Measurements from ENCODE around the gene SLC25A30.
"Not testable (repeated sequence)": the region's sequence is repeated elsewhere in the genome, so short reads cannot be mapped to it uniquely, and the experiment has no call there.

The SLC25A30 gene

DNA sequence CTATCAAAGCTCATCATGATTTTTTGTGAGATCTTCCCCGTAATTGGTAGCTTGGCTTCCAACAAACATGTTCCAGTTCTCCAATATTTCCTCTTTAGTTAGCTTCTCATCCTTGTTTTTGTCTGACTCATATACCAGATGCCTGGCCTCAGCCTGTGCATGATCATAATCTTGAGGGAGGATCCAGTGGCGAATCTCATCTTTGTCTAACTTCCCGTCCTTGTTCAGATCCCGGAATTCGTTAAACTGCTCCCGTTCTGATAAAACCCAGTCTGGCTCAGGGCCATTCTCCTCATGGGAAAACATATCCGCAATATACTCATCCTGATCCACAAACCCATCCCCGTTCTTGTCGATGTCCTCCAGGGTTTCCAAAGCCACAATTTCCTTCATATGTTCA is 27.8 kb downstream of the SLC25A30 start:
- not testable (repeated sequence) for DNase-seq

DNA sequence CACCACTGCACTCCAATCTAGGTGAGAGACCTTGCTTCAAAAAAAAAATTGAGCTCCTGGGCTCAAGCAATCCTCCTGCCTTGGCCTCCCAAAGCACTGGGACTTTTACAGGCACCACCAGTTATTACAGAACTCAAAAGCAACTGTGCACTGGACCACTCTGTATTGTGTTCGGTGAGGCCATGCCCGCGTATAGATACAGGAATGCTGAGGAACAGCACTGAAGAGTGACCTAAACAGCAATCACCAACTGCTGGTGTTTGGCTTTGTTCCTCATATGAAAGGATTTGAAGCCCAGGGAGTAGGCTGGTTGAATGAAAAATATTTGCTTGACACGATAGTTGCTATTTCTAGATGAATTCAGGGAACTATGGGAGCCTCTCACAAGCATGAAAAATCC is 29.5 kb downstream of the SLC25A30 start:
- DNase-seq = no peak

DNA sequence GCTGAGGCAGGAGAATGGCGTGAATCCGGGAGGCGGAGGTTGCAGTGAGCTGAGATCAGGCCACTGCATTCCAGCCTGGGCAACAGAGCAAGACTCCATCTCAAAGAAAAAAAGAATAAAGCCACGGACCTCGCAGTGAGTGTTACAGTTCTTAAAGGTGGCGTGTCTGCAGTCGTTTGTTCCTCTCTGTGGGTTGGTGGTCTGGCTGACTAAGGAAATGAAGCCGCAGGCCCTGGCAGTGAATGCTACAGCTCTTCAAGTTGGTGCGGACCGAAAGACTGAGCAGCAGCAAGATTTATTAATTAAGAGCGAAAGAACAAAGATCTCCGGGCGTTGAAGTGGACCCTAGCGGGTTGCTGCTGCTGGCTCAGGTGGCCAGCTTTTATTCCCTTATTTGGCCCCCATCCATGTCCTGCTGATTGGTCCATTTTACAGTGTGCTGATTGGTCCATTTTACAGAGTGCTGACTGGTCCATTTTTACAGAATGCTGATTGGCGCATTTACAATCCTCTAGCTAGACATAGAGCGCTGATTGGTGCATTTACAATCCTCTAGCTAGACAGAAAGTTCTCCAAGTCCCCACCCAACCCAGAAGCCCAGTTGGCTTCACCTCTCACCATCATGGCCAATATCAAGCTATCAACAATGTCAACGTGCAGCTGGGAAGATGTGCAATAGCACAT is 31.1 kb downstream of the SLC25A30 start:
- not testable (repeated sequence) for DNase-seq

DNA sequence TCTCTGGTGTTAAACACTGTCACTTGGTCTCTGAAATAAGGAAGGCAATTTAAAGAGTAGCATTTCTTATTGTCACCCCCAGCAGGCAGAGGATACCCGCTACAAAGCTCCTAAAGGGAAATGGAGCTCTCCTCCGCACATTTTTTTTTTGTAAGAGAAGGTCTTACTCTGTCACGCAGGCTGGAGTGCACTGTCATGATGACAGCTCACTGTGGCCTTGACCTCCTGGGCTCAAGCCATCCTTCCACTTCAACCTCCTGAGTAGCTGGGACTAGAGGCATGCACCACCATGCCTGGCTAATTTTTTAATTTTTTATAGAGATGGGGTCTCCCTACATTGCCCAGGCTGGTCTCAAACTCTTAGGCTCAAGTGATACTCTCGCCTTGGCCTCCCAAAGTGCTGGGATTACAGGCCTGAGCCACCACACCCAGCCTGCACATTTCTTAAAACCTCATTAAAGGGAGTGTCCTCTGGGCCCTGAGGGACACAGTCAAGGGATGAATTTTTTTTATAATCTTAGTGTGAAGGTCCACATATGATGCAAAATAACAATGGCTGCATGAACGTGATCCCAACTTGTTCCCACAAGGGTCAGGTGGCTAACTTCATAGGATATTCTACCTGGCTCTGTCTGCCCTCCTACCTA is 32.1 kb downstream of the SLC25A30 start:
- no peak for DNase-seq

DNA sequence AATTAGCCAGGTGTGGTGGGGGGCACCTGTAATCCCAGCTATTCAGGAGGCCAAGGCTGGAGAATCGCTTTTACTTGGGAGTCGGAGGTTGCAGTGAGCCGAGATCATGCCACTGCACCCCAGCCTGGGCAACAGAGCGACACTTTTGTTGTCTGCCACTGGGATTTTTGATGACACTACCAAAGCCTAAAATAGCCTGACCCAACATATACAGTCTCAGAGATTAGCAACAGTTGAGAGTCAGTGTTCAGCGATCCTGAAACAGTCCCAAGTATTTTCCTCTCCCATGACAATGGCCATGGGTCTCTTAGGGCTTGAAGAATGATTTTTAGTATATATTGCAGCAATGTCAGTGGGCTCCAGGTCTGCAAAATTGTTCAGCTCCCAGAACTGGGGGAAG is 32.9 kb downstream of the SLC25A30 start:
- DNase-seq = no peak

DNA sequence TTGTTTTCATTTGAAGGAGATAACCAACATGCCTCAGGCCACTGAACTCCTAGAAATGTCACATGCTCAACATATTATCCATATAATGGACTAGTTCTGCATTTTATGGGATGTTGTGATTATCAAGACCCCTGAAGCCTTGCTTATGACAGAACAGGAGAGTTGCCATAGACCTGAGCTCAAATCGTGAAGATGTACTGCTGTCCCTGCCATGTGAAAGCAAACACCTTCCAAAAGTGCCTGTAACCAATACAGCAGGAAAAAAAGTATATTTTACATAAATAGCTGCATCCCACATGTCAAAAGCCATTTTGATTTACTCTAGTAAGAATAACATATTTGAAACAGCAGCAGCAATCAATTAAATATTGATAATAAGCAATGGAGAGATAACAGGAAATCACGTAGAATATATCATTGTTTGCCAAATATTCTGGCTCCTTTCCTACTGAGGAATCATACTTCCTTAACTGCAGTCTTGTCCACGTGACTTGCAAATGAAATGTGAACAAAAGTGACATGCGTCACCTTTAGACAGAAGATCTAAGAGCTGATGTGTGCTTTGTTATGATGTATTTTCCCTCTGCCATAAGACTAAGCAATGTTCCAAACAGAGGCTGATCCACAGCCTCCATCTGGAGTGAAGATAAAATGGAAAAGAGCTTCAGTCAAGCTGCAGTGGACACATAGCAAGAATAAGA is 33.5 kb downstream of the SLC25A30 start:
- DNase-seq = no peak

DNA sequence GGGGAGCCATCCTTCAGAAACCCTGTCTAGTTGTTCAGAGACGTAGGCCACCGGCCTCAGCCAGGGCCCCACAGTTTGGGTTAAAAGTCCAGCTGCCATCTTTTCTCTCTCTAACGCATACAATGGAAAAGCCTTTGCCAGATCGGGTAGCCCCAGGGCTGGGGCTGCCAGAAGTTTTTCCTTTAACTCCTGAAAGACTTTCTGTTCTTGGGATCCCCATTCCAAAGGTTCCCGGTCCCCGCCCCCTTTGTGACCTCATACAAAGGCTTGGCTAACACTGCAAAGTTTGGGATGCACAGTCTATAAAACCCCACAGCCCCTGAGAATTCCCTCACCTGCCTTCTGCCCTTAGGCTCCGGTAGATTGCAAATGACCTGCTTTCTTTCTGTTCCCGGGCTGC is 35.4 kb downstream of the SLC25A30 start:
- not testable (repeated sequence) for DNase-seq

DNA sequence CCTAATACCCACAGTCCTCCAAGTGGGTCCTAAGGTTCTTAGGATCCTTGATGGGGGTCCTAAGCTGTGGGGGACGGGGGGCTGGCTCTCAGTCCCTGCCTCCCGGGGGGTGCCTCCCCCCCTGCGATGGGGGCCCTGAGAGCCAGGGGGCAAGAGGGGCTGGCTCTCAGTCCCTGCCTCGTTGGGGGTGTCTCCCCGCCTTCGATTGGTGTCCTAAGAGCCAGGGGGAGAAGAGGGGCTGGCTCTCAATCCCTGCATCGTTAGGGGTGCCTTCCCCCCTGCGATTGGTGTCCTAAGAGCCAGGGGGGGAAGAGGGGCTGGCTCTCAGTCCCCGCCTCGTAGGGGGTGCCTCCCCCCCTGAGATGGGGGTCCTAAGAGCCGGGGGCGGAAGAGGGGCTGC is 37.0 kb downstream of the SLC25A30 start:
- DNase-seq = no peak

DNA sequence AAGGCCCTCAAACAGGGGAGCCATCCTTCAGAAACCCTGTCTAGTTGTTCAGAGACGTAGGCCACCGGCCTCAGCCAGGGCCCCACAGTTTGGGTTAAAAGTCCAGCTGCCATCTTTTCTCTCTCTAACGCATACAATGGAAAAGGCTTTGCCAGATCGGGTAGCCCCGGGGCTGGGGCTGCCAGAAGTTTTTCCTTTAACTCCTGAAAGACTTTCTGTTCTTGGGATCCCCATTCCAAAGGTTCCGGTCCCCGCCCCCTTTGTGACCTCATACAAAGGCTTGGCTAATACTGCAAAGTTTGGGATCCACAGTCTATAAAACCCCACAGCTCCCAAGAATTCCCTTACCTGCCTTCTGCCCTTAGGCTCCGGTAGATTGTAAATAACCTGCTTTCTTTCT is 37.5 kb downstream of the SLC25A30 start:
- DNase-seq = not testable (repeated sequence)

DNA sequence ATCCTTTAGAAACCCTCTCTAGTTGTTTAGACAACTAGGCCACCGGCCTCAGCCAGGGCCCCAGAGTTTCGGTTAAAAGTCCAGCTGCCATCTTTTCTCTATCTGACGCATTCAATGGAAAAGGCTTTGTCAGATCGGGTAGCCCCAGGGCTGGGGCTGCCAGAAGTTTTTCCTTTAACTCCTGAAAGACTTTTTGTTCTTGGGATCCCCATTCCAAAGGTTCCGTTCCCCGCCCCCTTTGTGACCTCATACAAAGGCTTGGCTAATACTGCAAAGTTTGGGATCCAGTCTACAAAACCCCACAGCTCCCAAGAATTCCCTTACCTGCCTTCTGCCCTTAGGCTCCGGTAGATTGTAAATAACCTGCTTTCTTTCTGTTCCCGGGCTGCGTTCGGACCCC is 38.7 kb downstream of the SLC25A30 start:
- DNase-seq = not testable (repeated sequence)

DNA sequence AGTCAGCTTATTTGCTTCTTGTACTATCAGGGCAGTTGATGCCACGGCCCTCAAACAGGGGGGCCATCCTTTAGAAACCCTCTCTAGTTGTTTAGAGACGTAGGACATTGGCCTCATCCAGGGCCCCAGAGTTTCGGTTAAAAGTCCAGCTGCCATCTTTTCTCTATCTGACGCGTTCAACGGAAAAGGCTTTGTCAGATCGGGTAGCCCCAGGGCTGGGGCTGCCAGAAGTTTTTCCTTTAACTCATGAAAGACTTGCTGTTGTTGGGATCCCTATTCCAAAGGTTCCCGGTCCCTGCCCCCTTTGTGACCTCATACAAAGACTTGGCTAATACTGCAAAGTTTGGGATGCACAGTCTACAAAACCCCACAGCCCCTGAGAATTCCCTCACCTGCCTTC is 39.4 kb downstream of the SLC25A30 start:
- not testable (repeated sequence) for DNase-seq

DNA sequence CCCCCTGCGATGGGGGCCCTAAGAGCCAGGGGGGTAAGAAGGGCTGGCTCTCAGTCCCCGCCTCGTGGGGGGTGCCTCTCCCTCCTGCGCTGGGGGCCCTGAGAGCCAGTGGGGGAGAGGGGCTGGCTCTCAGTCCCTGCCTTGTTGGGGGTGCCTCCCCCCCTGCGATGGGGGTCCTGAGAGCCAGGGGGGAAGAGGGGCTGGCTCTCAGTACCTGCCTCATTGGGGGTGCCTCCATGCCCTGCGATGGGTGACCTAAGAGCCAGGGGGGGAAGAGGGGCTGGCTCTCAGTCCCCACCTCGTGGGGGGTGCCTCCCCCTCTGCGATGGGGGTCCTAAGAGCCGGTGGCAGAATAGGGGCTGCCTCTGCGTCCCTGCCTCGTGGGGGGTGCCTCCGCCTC is 40.9 kb downstream of the SLC25A30 start:
- DNase-seq = not testable (repeated sequence)

DNA sequence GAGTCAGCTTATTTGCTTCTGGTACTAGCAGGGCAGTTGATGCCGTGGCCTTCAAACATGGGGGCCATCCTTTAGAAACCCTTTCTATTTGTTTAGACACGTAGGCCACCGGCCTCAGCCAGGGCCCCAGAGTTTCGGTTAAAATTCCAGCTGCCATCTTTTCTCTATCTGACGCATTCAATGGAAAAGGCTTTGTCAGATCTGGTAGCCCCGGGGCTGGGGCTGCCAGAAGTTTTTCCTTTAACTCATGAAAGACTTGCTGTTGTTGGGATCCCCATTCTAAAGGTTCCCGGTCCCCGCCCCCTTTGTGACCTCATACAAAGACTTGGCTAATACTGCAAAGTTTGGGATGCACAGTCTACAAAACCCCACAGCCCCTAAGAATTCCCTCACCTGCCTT is 41.5 kb downstream of the SLC25A30 start:
- not testable (repeated sequence) for DNase-seq

DNA sequence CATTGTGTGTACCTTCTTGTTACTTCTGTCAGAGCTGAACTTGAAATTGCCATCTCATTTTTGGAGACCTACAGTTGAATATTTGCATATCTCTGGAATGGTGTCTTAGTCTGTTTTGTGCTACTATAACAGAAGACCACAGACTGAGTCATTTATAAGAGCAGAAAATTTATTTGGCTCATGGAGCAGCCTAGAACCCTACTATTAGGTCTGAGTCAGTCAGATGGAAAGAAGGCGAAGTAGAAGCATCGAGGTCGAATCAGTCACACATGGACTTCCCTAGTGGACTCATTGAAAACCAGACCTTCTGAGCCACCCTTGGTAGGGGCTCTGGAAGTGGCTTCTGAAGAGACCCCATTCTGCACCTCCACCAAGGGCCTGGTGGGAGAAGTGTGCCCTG is 43.3 kb downstream of the SLC25A30 start:
- no peak for DNase-seq

DNA sequence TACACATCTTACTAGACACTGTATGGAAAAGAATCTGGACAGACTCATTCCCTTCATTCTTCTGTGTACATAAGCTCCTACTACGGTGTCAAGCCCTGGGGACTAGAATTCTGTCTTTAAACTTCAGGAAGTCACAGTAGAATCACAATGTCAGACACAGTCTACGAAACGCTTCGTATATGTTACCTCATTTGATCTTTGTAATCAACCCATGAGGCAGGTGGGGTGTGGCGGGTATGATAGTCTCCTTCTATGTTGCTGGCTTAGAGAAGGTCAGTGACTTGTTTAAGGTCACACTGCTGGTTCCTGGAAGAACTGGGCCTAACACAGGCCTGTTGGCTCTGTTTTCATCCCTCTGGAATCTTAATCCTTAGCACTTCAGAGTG is 45.0 kb downstream of the SLC25A30 start:
- no peak for DNase-seq

DNA sequence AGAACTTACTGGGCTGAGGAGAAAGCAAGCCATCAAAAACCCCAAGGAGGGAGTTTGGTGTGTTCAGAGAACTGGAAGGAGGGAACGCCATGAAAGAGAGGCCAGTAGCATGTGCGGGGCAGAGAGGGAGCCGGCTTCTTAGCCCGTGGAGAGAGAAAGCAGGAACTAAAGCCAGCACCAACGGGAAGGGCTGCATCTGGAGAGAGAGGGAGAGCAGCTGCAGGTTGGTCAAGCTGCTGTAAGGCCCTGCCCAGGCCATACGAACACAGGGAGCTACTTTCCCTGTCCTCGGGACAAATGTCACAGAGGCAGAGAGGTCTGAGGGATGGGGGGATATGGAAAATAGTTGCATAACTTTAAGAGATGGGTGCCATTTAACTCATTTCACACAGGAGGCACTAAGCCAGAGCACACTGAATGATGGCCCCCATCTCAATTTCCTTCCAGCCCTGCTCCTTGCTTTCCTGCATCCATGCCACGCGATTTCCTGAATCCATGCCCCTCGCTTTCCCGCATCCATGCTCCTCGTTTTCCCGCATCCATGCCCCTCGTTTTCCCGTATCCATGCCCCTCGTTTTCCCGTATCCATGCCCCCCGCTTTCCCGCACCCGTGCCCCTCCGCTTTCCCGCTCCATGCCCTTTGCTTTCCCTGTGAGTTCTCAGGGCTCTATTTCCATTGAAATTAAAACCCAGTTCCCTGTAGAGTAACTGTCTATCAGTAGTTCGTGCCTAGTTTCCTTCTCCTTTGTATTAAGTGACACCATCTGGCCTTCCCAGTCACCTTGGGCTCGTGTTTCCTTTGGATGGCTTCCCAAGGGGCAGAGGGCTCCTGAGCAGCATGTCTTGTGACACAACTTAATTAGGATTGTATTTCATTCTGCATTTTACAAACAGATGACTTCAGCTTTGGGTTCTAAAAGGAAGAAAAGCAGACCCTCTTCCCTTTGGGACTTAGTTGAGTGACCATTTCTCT is 45.7 kb downstream of the SLC25A30 start:
- DNase-seq = no peak

DNA sequence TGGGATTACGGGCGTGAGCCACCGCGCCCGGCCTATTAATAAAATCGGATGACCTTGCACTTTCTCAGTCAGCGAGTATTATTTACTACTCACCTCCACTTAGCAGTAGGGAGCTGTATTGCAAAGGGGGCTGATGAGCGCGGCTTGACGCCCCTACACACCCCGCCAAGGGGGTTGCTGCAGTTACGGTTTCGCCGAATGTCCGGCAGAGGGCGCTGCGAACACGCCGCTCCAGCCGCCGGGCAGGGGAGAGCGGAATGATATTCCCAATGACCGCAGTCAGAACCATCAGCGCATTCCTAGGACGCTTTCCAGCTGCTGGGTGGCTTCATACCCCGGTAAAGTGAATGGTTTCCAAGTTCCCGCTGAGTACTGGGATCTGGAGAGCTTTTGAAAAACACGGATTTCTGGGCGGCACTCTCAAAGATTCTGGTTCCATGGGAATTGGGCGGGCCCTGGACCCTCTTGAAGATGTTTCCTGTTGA is 47.2 kb downstream of the SLC25A30 start:
- DNase-seq = peak; percentile 53

DNA sequence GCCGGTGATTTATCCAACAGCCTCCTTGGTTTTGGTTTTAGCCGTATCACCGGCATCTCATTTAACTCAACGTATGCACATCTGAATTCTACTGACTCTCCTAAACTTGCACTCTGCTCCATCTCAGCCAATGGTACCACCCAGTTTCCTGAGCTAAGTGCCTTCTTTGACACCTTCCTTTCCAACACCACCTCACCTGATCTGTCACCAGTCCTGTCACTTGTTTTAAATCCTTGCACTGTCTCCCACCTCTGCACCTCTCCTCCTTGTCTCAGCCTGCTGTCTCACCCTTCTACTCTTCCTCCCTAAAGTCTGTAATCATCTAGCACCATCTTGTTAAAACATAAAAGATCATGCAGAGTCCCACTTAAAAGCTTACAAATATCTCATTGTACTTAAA is 49.1 kb downstream of the SLC25A30 start:
- no peak for DNase-seq

DNA sequence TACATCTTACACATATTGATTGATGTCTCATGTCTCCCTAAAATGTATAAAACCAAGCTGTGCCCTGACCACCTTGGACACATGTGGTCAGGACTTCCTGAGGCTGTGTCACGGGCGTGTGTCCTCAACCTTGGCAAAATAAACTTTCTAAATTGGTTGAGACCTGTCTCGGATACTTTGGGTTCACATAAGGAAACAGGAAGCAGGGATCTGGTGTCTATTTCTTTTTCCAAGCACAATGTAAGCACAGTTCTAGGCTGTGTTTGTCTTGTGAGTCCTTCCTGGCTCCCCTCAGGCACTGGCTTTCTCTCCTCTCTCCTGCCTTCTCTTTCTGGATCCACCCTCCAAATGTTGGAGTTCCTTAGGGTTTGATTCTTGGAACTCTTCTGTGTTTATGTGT is 49.6 kb downstream of the SLC25A30 start:
- DNase-seq = no peak

DNA sequence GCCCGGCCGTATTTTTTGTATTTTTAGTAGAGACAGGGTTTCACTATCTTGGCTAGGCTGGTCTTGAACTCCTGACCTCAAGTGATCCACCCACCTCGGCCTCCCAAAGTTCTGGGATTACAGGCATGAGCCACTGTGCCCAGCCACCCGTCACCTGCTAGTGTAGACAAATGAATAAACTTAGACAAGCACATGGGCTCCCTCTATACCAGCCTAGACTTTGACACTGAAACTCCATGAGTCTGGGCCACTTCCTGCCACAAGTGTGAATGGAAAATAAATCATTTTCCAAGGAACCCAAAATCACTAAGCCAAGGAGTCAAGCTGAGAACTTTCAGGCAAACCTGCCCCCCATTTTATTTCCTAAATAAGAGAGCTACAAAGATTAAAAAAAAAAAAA is 50.2 kb downstream of the SLC25A30 start:
- no peak for DNase-seq

DNA sequence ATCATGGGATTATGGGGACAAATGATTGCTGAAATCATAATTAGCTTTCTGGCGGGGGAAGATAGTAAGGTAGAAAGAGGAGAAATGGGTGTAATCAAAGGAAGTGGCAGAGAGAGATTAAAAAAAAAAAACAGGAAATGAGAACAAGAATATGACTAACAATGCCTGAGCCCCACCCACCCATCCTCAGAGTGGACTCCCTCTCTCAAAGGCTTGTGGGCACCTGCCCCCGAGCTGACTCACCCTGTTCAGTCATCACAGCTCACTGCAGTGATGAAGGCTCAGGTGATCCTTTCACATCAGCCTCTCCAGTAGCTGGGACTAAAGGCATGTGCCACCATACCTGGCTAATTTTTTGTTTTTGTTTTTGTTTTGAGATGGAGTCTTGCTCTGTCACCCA is 50.8 kb downstream of the SLC25A30 start:
- peak; percentile 93 for DNase-seq

DNA sequence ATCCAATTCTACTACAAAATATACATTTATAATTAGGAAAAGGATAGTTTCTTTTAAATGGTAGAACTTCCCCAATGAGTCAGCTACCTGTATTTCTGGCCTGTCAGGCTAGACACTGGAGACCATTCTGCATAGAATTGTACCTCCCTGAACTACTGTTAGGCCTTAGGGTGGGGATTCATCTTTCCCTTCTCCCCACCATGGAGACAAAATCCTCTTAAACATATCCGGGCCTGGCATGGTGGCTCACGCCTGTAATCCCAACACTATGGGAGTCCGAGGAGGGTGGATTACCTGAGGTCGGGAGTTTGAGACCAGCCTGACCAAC is 52.7 kb downstream of the SLC25A30 start:
- no peak for DNase-seq

Data from activated naive CD4-positive, alpha-beta T cell treated with anti-CD3 and anti-CD28 coated beads, Interleukin-2, amount 50 U/mL, for 16 hours (primary cell).